Thyroid gland (tissue), 4 donors: Measurements from ENCODE around the gene WDR7. TPM values are rescaled to one million over a fixed set of nuclear protein-coding genes. Genes with fewer than 3 reads are reported as not detected.

ENCODE experiments used
- DNase-seq, 2 donors: peaks; one replicate each; pipeline ENCODE4 v3.0.0-alpha.2; 2019
- H3K27ac ChIP-seq, 3 donors: fragments of 200-600 bp; sonication (generic); 1 replicate in 2 of 3; 2 replicates in 1 of 3; pipeline ENCODE4 v1.5.1; 2016 to 2019; ENCODE audit warnings: mild to moderate bottlenecking in 1 of 3, moderate library complexity in 1 of 3
- H3K27me3 ChIP-seq: fragments of 200-600 bp; sonication (generic); one replicate; pipeline ENCODE4 v1.5.1; 2019
- H3K36me3 ChIP-seq, 2 donors: fragments of 200-600 bp; sonication (generic); one replicate each; pipeline ENCODE4 v1.5.1; 2016 to 2019
- H3K4me1 ChIP-seq, 2 donors: fragments of 200-600 bp; sonication (generic); one replicate each; pipeline ENCODE4 v1.5.1; 2017 to 2019
- H3K4me3 ChIP-seq, 3 donors: fragments of 200-600 bp; sonication (generic); replicated peaks in 1 of 3; 1 replicate in 2 of 3; 2 replicates in 1 of 3; pipeline ENCODE4 v1.5.1; 2016; ENCODE audit warnings: mild to moderate bottlenecking in 1 of 3
- H3K9me3 ChIP-seq: fragments of 200-600 bp; sonication (generic); one replicate; pipeline ENCODE4 v1.5.1; 2017
- POLR2A ChIP-seq, 2 donors: fragments of 450-650 bp; IDR thresholded peaks; one replicate each; pipeline ENCODE4 v1.6.1; 2017; ENCODE audit warnings: antibody characterized with exemption in 2 of 2, mild to moderate bottlenecking in 2 of 2, moderate library complexity in 1 of 2
- WGBS, 2 donors: methylation state at CpG; one replicate each; pipeline ENCODE4 v1.1.5; 2017; 5-methylcytosine and 5-hydroxymethylcytosine counted together
- intact Hi-C: fragments of 100-400 bp; cut with DNase I; formaldehyde crosslinking; loops from one replicate; pipeline ENCODE4 v1.15.1; 2023
- total RNA-seq, 4 donors: library from RNA; depleted of rRNA; stranded (reverse); fragments of >200 nt; gene quantifications; one replicate each; pipeline ENCODE4 v1.2.3, GENCODE V29; 2016
- TF ChIP-seq, protein P1 (sequence below), 6 experiments: fragments of 200-600 bp in 3 of 6; fragments of 450-650 bp in 3 of 6; sonication (generic) in 3 of 6; IDR thresholded peaks; one replicate each; pipeline ENCODE4 v1.5.1; 2016 to 2019; ENCODE audit warnings: antibody characterized with exemption in 6 of 6, mild to moderate bottlenecking in 2 of 6, inconsistent platforms in 1 of 6, moderate library complexity in 1 of 6

WDR7 gene
- total RNA-seq, 4 donors from 2014 or later: 42.0 to 88.8 (median 49.6) TPM

DNA sequence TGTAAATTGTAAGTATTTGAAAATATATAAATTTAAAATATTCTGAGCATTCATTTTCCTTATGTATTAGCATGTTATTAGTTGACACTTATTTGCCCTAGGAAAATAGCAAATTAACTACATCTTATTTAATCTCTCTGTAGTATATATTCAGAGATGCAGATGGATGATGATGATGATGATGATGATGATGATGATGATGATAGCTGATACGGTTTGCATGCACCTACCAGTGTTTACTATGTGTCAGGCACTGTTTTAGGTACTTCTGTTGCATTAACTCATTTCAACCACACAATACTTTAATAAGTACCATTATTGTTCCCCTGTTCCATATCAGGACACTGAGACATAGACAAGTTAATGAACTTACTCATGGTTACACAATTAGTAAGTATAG is 304.3 kb downstream of the WDR7 start:
- TF ChIP-seq, protein P1, sequence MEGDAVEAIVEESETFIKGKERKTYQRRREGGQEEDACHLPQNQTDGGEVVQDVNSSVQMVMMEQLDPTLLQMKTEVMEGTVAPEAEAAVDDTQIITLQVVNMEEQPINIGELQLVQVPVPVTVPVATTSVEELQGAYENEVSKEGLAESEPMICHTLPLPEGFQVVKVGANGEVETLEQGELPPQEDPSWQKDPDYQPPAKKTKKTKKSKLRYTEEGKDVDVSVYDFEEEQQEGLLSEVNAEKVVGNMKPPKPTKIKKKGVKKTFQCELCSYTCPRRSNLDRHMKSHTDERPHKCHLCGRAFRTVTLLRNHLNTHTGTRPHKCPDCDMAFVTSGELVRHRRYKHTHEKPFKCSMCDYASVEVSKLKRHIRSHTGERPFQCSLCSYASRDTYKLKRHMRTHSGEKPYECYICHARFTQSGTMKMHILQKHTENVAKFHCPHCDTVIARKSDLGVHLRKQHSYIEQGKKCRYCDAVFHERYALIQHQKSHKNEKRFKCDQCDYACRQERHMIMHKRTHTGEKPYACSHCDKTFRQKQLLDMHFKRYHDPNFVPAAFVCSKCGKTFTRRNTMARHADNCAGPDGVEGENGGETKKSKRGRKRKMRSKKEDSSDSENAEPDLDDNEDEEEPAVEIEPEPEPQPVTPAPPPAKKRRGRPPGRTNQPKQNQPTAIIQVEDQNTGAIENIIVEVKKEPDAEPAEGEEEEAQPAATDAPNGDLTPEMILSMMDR (IDR thresholded peaks at IDR 0.05): no peak
- TF ChIP-seq POLR2A (IDR thresholded peaks at IDR 0.05): no peak
- 93 to 96% methylated on average over 1 of the region's 1 CpG for WGBS, 2 donors
- no peak for DNase-seq
- Histone ChIP-seq H3K27ac (no peak overlapping the region), H3K27me3 (no peaks in the 10 kb centered on the region), H3K9me3 (no peaks in the 10 kb centered on the region), H3K36me3 (no peaks in the 10 kb centered on the region), H3K4me3 (no peak overlapping the region), H3K4me1 (no peaks in the 10 kb centered on the region)
- intact Hi-C loops: no loop called here

DNA sequence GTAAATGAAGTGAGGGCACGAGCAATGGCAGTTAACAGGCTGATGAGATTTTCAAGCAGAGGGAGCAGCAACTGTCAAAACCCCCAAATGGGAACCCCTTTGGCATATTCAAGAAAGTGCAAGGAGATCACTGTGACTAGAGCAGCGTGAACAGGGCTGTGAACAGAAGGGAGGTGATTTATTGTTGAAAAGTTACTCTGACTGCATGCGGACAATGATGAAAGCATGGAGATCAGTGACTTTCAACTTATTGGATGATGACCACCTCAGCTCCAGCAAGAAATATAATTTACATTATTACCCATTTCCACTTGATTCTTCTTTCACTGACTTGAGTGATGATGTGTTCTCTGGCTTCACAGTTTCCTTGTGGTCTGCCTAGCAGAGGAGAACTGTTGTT is 308.0 kb downstream of the WDR7 start:
- no peaks in the 10 kb centered on the region for H3K27me3 ChIP-seq
- no peaks in the 10 kb centered on the region for H3K36me3 ChIP-seq
- no peaks in the 10 kb centered on the region for H3K9me3 ChIP-seq
- H3K4me3 ChIP-seq: no peak overlapping the region
- no peak overlapping the region for H3K27ac ChIP-seq
- DNase-seq: no peak
- no peaks in the 10 kb centered on the region for H3K4me1 ChIP-seq
- 92 to 95% methylated on average over 3 of the region's 3 CpGs for WGBS, 2 donors
- TF ChIP-seq, protein P1 (IDR thresholded peaks at IDR 0.05): no peak
- no peak for TF ChIP-seq POLR2A (IDR thresholded peaks at IDR 0.05)
- intact Hi-C loops: no loop called here

DNA sequence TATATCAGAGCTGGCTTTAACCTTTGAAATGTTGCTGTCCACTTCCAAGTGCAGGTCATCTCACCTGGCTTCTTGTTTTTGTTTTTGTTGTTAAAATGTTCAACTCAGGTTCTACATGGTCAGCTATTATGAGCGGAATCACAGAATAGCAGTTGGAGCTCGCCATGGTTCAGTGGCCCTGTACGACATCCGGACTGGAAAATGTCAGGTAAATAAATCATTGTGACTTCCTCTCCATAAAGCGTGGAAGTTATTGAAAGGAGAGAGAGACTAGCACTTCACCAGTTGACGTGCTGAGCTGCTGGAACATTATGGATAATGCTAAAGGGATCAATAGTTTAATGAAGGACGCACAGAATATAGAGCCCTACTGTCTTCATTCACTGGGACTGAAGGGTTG is 311.2 kb downstream of the WDR7 start:
- DNase-seq: no peak
- Histone ChIP-seq H3K9me3 (no peaks in the 10 kb centered on the region), H3K36me3 (no peaks in the 10 kb centered on the region), H3K27ac (no peak overlapping the region), H3K4me3 (no peak overlapping the region), H3K4me1 (no peaks in the 10 kb centered on the region), H3K27me3 (no peaks in the 10 kb centered on the region)
- intact Hi-C loops: no loop called here
- WGBS, 2 donors: 83 to 84% methylated on average over 7 of the region's 7 CpGs
- TF ChIP-seq POLR2A (IDR thresholded peaks at IDR 0.05): no peak
- TF ChIP-seq, protein P1 (IDR thresholded peaks at IDR 0.05): no peak

DNA sequence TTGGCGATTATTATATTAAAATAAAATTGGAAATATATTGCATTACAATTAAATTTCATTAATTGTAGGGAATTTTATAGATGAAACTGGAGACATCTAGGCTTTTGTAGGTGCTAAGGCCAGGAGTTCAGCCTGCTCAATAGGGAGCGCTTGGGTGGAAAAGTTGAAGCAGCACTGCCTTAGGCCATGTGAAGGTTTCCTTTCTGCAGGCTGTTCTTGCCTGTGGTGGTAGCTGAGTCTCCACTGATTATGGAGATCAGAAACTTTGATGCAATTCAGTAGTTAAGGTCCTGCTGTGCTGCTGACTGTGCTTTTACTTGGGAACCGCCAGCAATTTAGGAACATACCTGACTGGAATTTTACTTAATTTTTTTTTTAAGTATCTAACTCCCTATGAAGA is 315.9 kb downstream of the WDR7 start:
- H3K27me3 ChIP-seq: no peaks in the 10 kb centered on the region
- no peaks in the 10 kb centered on the region for H3K9me3 ChIP-seq
- no peaks in the 10 kb centered on the region for H3K36me3 ChIP-seq
- H3K4me1 ChIP-seq: no peaks in the 10 kb centered on the region
- 98% methylated on average over 3 of the region's 3 CpGs for WGBS, 2 donors
- no peak overlapping the region for H3K4me3 ChIP-seq
- no peak overlapping the region for H3K27ac ChIP-seq
- intact Hi-C loops: no loop called here
- TF ChIP-seq, protein P1 (IDR thresholded peaks at IDR 0.05): no peak
- TF ChIP-seq POLR2A (IDR thresholded peaks at IDR 0.05): no peak
- DNase-seq: no peak

DNA sequence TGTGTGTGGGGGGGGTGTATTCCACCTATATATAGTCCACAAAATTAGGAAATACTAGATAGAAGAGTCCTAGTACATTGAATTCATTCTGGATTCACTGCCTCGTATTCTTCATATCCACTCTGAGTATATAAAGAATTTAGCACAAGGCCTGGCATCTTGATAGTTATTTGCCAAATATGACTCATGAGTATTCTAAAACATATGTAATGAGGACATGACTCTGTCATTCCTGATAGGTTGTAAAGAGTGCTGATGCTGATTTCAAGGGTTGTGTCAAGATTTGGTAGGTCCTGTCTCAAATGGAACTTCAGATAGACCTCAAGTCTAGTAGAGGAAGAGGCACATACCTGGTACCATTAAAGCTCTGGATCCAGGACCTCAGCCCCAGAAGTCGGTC is 322.3 kb downstream of the WDR7 start:
- no peak for TF ChIP-seq POLR2A (IDR thresholded peaks at IDR 0.05)
- TF ChIP-seq, protein P1 (IDR thresholded peaks at IDR 0.05): no peak
- no peak overlapping the region for H3K27ac ChIP-seq
- WGBS, 2 donors: 97 to 99% methylated on average over 2 of the region's 2 CpGs

More for the DNA sequence above, 322.3 kb downstream of the WDR7 start:
- Histone ChIP-seq H3K4me1 (no peaks in the 10 kb centered on the region), H3K9me3 (no peaks in the 10 kb centered on the region), H3K4me3 (no peak overlapping the region), H3K27me3 (no peaks in the 10 kb centered on the region), H3K36me3 (no peaks in the 10 kb centered on the region)
- DNase-seq: no peak
- intact Hi-C loops: no loop called here
